SK-N-SH treated with all-trans-retinoic acid at 6 μM for 48 hours (cell line): Measurements from ENCODE around the gene VTI1A.

Experiments
- CREB5 ChIP-seq: fragments of 250-450 bp; sonication (Bioruptor Pico); IDR thresholded peaks from 2 replicates; pipeline ENCODE4 v1.5.1; 2020; ENCODE audit warnings: low read depth, mild to moderate bottlenecking, moderate library complexity
- CSDC2 ChIP-seq: fragments of 250-450 bp; sonication (Bioruptor Pico); IDR thresholded peaks from 2 replicates; pipeline ENCODE4 v1.5.0; 2020; ENCODE audit warnings: mild to moderate bottlenecking, moderate library complexity
- GLIS3 ChIP-seq: fragments of 250-450 bp; sonication (Bioruptor Pico); IDR thresholded peaks from 2 replicates; pipeline ENCODE4 v1.5.0; 2020; ENCODE audit warnings: mild to moderate bottlenecking, moderate library complexity
- ISL1 ChIP-seq: fragments of 250-450 bp; sonication (Bioruptor Pico); IDR thresholded peaks from 2 replicates; pipeline ENCODE4 v2.1.2; 2022; ENCODE audit warnings: mild to moderate bottlenecking, moderate library complexity
- OSR1 ChIP-seq: fragments of 250-450 bp; sonication (Bioruptor Pico); IDR thresholded peaks from 2 replicates; pipeline ENCODE4 v1.8.0; 2022; ENCODE audit warnings: moderate library complexity, mild to moderate bottlenecking, inconsistent platforms
- PATZ1 ChIP-seq: fragments of 250-450 bp; sonication (Bioruptor Pico); IDR thresholded peaks from 2 replicates; pipeline ENCODE4 v1.8.0; 2020; ENCODE audit warnings: mild to moderate bottlenecking, moderate library complexity, borderline replicate concordance
- RARB ChIP-seq: fragments of 250-450 bp; sonication (Bioruptor Pico); IDR thresholded peaks from 2 replicates; pipeline ENCODE4 v1.8.0; 2021; ENCODE audit warnings: mild to moderate bottlenecking, moderate library complexity
- SNAI2 ChIP-seq: fragments of 250-450 bp; sonication (Bioruptor Pico); IDR thresholded peaks from 2 replicates; pipeline ENCODE4 v1.5.0; 2020; ENCODE audit warnings: mild to moderate bottlenecking, moderate library complexity
- ZFP30 ChIP-seq: fragments of 450-650 bp; formaldehyde crosslinking; IDR thresholded peaks from 2 replicates; pipeline ENCODE4 v1.5.0; 2022; ENCODE audit warnings: mild to moderate bottlenecking, moderate library complexity
- ZNF70 ChIP-seq: fragments of 450-650 bp; formaldehyde crosslinking; IDR thresholded peaks from 2 replicates; pipeline ENCODE4 v1.5.0; 2020; ENCODE audit warnings: mild to moderate bottlenecking, moderate library complexity
- ZNF8 ChIP-seq: fragments of 450-650 bp; formaldehyde crosslinking; IDR thresholded peaks from 2 replicates; pipeline ENCODE4 v1.5.0; 2020; ENCODE audit warnings: mild to moderate bottlenecking, moderate library complexity

- TF ChIP-seq SNAI2 (CRISPR knock-in tag) = no peak
- no peak for TF ChIP-seq ZNF70
- no peak for TF ChIP-seq RARB (CRISPR knock-in tag)
- TF ChIP-seq CREB5 (CRISPR knock-in tag) = no peak
- TF ChIP-seq GLIS3 (CRISPR knock-in tag) = no peak
- no peak for TF ChIP-seq ZFP30 (CRISPR knock-in tag)
- TF ChIP-seq OSR1 (CRISPR knock-in tag) = no peak
- TF ChIP-seq CSDC2 (CRISPR knock-in tag) = no peak
- TF ChIP-seq PATZ1 (CRISPR knock-in tag) = no peak
- no peak for TF ChIP-seq ISL1 (CRISPR knock-in tag)
- TF ChIP-seq ZNF8 = no peak
Observed at GRCh38 chr10:112801004-112801403, 354.0 kb downstream of the VTI1A start.
